ENCODE results near the gene PCGF1.
A peak's percentile ranks its signal among the peaks of the same experiment; 100 is the strongest.

Gene PCGF1

DNA sequence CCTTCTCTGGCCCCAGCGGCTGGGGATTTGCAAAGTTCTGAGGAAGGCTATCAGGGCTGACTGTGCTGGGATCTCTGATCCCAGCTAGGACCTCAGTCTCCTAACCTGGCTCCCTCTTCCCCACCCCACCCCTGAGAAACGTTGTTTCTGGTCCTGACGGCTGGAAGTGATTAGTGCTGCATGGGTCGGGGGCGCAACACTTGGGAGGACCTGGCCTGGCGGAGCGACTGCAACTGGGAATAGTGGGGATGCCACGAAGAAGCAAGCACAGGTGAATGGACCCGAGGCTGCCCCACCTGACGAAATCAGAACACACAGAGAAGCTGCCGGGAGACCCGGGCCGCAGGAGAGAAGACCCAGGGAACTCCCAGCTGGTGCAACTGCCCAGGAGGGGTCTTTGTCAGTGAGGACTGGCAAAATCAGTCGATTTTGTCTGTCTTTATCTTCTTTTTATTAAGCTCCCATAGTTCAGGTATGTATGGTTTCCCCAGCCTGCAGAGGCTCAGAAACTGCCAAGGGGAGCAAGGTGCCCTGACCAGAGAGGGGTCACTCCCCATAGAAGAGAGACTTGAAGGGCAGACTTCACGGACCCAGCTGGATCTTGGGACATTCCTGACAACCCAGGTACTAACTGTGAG lies 7.4 kb downstream of the PCGF1 start:
- no peak overlapping the region for H3K4me3 ChIP-seq (ENCODE audit: low read depth, low read length)
- in situ Hi-C loops (cut with HindIII; ENCODE audit: low sequenced_read_pairs) = no loop called here
- no peak for DNase-seq (ENCODE audit: low read depth, low spot score)
- TF ChIP-seq, protein P1, sequence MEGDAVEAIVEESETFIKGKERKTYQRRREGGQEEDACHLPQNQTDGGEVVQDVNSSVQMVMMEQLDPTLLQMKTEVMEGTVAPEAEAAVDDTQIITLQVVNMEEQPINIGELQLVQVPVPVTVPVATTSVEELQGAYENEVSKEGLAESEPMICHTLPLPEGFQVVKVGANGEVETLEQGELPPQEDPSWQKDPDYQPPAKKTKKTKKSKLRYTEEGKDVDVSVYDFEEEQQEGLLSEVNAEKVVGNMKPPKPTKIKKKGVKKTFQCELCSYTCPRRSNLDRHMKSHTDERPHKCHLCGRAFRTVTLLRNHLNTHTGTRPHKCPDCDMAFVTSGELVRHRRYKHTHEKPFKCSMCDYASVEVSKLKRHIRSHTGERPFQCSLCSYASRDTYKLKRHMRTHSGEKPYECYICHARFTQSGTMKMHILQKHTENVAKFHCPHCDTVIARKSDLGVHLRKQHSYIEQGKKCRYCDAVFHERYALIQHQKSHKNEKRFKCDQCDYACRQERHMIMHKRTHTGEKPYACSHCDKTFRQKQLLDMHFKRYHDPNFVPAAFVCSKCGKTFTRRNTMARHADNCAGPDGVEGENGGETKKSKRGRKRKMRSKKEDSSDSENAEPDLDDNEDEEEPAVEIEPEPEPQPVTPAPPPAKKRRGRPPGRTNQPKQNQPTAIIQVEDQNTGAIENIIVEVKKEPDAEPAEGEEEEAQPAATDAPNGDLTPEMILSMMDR (IDR thresholded peaks at IDR 0.05; ENCODE audit: low read depth, low read length) = no peak

DNA sequence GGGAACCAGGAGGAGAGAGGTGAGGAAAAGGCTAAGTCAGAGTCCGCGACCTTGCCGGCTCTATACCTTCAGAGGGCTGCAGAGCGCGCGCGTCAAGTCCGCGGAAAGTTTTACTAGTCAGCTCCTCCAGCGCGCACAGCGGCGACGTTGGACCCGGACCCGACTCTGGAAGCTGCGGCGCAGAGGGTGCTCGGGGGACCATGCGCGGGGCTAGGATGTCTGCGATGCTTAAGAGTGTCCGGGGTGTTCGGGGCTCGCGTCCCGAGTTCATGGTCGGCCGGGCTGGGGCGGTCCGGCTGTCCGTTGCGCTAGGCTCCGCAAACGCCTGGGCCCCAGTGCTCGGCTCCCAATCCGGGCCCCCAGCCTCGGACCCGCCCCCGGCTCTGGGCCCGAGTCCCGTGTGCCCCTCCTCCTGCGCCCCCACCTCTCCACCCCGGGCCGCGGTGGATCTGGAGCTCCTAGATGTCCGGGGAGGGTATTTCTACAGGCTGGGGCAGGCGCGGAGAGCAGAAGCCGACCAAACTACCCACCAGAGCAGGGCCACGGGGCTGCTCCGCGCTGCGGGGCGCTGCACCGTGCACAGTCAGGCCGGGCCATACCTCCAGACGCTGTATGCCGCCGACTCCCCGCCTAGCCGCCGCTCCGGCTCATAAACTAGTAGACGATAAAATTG lies 8.1 kb downstream of the PCGF1 start, which contains the start of gene LBX2:
LBX2 (minus strand) TSS at position 337 of the 673 bp plus-strand sequence; CDS start at position 271, 66 bp downstream.
- in situ Hi-C loops (cut with HindIII; ENCODE audit: low sequenced_read_pairs) = no loop called here
- TF ChIP-seq, protein P1 (IDR thresholded peaks at IDR 0.05; ENCODE audit: low read depth, low read length) = no peak
- peak; percentile 15 for DNase-seq (ENCODE audit: low read depth, low spot score)
- H3K4me3 ChIP-seq (ENCODE audit: low read depth, low read length) = peak within 1 kb of the TSS; percentile 17

DNA sequence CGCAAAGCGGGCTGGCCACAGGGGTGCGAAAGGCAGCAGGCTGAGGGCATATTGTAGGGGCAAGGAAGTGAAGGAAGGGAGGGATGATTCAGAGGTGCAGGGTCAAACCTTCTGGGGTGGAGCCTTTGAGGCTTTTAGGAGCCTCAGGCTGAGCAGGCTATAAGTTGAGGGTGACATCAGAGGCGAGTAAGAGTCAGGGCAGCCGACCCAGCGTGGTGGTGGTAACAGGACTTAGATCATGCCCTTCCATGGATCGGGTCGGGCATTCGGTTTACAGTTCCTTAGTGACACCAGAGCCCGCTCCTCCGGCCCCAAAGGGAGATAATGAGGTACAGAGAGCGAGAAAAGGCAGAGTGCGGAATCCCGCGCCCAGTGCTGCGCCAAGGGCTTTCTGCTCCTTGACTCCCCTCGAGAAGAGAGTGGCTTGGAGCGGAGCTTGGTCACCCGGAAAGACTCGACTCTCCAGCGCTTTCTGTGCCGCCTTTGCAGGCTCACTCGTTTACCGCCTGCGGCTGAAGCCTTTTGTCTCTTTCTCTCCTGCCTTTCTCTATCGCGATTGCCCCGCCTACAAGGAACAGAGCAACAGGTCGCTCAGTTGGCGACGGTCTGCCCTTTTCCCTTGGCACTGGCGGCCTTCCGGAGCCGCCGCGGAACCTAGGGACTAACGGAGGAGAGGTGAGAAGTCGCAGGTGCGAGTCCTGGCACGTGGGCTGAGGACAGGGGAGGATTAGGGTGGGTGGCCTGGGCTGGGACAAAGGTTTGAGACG lies 8.8 kb downstream of the PCGF1 start:
- TF ChIP-seq, protein P1 (IDR thresholded peaks at IDR 0.05; ENCODE audit: low read depth, low read length) = no peak
- H3K4me3 ChIP-seq (ENCODE audit: low read depth, low read length) = peak overlapping the region; percentile 17
- in situ Hi-C loops (cut with HindIII; ENCODE audit: low sequenced_read_pairs) = no loop called here
- DNase-seq (ENCODE audit: low read depth, low spot score) = peak; percentile 22

DNA sequence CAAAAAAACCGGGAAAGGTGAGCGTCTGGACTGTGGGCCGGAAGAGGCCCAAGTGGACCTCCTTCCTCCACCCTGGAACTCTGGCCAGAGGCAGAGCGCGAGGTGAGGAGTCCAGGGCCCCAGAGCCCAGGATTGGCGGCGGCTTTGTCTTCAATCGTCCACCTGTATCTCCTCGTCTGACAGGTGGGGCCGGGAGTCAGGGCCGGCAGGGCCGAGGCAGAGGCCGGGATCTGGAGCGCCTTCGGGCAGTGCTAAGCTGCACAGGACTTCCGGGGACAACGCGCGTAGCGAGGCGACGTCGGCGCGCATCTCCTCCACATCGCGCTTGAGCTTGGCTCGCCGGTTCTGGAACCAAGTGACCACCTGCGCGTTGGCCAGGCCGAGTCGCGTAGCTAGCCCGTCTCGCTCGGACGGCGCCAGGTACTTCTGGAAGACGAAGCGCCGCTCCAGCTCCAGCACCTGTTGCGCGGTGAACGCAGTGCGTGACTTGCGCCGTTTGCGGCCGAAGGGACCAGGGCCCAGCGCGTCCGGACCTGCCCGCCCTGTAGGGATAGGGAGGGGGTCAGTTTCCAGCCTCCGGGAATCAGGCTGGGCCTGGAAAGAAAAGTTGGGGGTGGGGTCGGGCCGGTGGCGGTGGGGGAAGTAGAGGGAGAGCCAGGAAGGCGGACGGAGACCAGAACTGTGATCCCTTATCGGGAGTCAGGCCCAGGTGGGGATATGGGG lies 9.6 kb downstream of the PCGF1 start:
- TF ChIP-seq, protein P1 (IDR thresholded peaks at IDR 0.05; ENCODE audit: low read depth, low read length) = no peak
- in situ Hi-C loops (cut with HindIII; ENCODE audit: low sequenced_read_pairs) = no loop called here
- DNase-seq (ENCODE audit: low read depth, low spot score) = no peak
- peak overlapping the region; percentile 3 for H3K4me3 ChIP-seq (ENCODE audit: low read depth, low read length)

DNA sequence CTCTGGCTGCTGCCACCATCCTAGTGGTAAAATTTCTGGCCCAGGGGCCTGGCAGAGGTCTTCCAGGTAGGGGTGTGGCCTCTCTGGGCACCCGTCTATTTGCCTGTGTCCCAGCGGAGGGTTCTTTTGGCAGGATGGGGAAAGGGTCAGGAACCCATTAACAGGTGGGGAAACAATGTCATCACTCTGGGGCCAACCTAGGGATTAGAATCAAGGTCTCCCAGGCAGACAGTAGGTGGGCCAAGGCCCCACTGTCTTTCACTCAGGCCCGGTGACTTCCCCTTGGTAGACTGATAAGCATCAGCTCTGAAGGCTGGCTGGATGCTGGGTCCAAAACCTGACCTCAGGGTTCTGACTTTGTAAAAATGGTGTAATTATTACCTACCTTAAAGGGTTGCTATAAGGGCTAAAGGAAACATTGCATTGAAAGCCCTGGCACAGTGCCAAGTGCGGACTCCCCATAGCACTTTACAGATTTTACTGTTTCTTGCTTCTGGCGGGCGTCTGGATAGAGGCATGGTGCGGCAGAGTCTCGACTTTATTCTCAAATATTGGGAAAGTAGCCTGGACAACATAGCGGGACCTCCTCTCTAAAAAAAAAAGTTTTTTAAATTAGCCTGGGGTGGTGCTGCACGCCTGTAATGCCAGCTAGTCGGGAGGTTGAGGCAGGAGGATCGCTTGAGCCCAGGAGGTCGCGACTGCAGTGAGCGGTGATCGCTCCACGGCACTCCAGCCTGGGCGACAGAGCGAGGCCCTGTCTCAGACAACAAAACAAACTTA lies 10.3 kb downstream of the PCGF1 start:
- TF ChIP-seq, protein P1 (IDR thresholded peaks at IDR 0.05; ENCODE audit: low read depth, low read length) = no peak
- no peak for DNase-seq (ENCODE audit: low read depth, low spot score)
- in situ Hi-C loops (cut with HindIII; ENCODE audit: low sequenced_read_pairs) = no loop called here
- no peak overlapping the region for H3K4me3 ChIP-seq (ENCODE audit: low read depth, low read length)

Data from astrocyte of the spinal cord (primary cell).